Activated naive CD8-positive, alpha-beta T cell treated with anti-CD3 and anti-CD28 coated beads, Interleukin-2, amount 50 U/mL, for 24 hours (primary cell): ENCODE data around the gene NPHP4.

Experiments
- ATAC-seq: fragments of 150-1000 bp; cut with Tn5 transposase; one replicate; pipeline ENCODE4 v1.10.0; 2021
- DNase-seq: peaks from one replicate; pipeline ENCODE4 v3.0.0; 2021
- H3K27ac Mint-ChIP-seq: one replicate; pipeline ENCODE4 v1.8.0; 2021; ENCODE audit warnings: mild to moderate bottlenecking, mixed read lengths
- H3K27me3 Mint-ChIP-seq: one replicate; pipeline ENCODE4 v1.8.0; 2021; ENCODE audit warnings: mixed read lengths
- H3K36me3 Mint-ChIP-seq: one replicate; pipeline ENCODE4 v1.8.0; 2021; ENCODE audit warnings: low read depth, mixed read lengths
- H3K4me1 Mint-ChIP-seq: one replicate; pipeline ENCODE4 v1.8.0; 2021; ENCODE audit warnings: mixed read lengths
- H3K4me3 Mint-ChIP-seq: one replicate; pipeline ENCODE4 v1.8.0; 2021; ENCODE audit warnings: mild to moderate bottlenecking, moderate library complexity, mixed read lengths
- H3K9me3 Mint-ChIP-seq: one replicate; pipeline ENCODE4 v1.8.0; 2021; ENCODE audit warnings: mixed read lengths

Gene NPHP4

GRCh38 chr1:5979536-5980313 is 12.5 kb downstream of the NPHP4 start:
- H3K36me3 Mint-ChIP-seq: peaks cover 9% of the 10 kb centered on the region
- H3K4me3 Mint-ChIP-seq: no peak overlapping the region
- H3K27ac Mint-ChIP-seq: no peak overlapping the region
- no peak for DNase-seq
- peaks cover 7% of the 10 kb centered on the region for H3K4me1 Mint-ChIP-seq
- H3K9me3 Mint-ChIP-seq: no peaks in the 10 kb centered on the region
- H3K27me3 Mint-ChIP-seq: no peaks in the 10 kb centered on the region
- no peak for ATAC-seq

DNA sequence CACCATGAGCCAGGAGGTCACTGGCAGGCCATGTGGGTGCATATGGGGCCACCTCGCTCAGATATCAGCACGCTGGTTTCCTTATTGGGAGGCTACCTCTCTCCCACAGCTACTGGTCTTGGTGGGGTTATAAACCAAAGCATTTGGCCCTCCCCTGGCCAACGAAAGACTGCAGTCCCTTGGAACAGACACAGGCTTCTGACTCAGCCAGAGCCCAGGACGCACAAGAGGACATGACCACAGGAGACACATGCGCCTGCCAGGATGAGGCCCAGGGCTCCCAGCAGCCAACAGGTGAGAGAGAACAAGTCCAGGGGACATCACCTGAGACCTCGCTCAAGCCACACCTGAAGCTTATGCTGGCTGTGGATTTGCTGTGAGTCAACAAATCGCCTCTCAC is 13.8 kb downstream of the NPHP4 start:
- Mint-ChIP-seq H3K4me1 (peaks cover 7% of the 10 kb centered on the region), H3K9me3 (no peaks in the 10 kb centered on the region), H3K27ac (no peak overlapping the region), H3K4me3 (no peak overlapping the region), H3K27me3 (no peaks in the 10 kb centered on the region), H3K36me3 (peaks cover 9% of the 10 kb centered on the region)
- no peak for DNase-seq
- ATAC-seq: no peak

GRCh38 chr1:5977494-5978444 is 14.5 kb downstream of the NPHP4 start:
- Mint-ChIP-seq H3K9me3 (no peaks in the 10 kb centered on the region), H3K4me1 (peaks cover 7% of the 10 kb centered on the region), H3K27ac (peak overlapping the region; percentile 80), H3K36me3 (peaks cover 9% of the 10 kb centered on the region), H3K27me3 (no peaks in the 10 kb centered on the region), H3K4me3 (no peak overlapping the region)
- ATAC-seq: no peak
- no peak for DNase-seq

- ATAC-seq (no peak), DNase-seq (no peak)
- no peaks in the 10 kb centered on the region for H3K27me3 Mint-ChIP-seq
- H3K4me1 Mint-ChIP-seq: peaks cover 7% of the 10 kb centered on the region
- H3K36me3 Mint-ChIP-seq: peaks cover 8% of the 10 kb centered on the region
- H3K4me3 Mint-ChIP-seq: no peak overlapping the region
- H3K27ac Mint-ChIP-seq: no peak overlapping the region
- H3K9me3 Mint-ChIP-seq: no peaks in the 10 kb centered on the region
These were observed 15.3 kb downstream of the NPHP4 start for GRCh38 chr1:5976726-5977493.

DNA sequence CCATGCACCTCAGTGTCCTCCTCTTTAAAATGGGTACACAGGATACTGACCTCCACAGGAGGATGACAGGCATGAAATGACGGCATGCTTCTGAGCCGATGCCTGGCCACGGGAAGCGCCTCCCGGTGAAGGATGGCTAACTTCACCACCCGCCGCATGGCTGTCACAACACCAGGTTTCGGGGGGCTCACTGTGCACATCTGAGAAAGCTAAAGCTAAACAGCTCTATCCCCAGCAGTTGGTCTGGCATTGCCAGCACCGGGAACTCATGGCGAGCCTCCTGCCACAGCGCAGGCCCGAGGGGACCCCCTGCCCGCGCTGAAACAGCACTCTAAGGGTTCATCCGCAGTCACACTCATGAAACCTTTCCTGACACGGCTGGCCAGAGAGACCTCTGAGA is 16.0 kb downstream of the NPHP4 start:
- Mint-ChIP-seq H3K27me3 (no peaks in the 10 kb centered on the region), H3K27ac (no peak overlapping the region), H3K36me3 (peaks cover 8% of the 10 kb centered on the region), H3K4me3 (no peak overlapping the region), H3K9me3 (no peaks in the 10 kb centered on the region), H3K4me1 (peaks cover 7% of the 10 kb centered on the region)
- ATAC-seq (no peak), DNase-seq (no peak)

DNA sequence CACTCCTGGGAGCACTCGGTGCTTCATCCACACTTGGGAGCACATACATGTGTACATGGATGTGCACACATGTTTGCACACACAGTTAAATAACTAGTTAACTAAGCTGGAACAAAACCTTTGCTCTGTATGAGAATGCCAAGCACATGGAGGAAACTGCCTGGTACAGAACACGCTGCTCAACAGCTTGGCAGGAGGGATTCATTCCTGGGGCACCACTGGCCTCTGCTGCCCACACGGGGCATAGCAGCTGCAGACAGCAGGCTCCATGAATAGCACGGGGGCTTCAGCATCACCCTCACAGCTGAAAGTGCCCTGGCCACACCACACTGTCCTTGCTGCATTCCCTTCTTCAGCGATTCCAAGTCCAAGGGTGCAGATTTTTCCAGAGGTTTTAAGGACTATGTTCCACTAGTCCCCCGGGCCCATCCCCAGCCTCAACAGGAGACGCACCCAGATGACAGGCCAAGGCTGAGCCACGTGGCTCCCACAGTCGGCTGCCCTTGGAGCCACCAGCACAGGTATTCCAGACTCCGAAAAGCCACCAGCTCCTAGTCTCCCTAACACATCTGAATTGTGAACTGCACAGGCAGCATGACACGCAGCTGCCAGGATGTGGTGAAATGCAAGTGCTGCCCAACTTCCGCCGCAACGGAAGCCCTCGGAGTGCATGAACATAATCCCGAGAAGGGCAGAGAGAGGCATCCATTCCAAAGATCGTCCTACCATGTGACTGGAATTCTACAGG is 16.9 kb downstream of the NPHP4 start:
- Mint-ChIP-seq H3K4me3 (peak overlapping the region; percentile 36), H3K27me3 (no peaks in the 10 kb centered on the region), H3K36me3 (peaks cover 8% of the 10 kb centered on the region), H3K27ac (peak overlapping the region; percentile 70), H3K9me3 (no peaks in the 10 kb centered on the region), H3K4me1 (peaks cover 7% of the 10 kb centered on the region)
- peak; percentile 65 for ATAC-seq
- DNase-seq: peak; percentile 41

DNA sequence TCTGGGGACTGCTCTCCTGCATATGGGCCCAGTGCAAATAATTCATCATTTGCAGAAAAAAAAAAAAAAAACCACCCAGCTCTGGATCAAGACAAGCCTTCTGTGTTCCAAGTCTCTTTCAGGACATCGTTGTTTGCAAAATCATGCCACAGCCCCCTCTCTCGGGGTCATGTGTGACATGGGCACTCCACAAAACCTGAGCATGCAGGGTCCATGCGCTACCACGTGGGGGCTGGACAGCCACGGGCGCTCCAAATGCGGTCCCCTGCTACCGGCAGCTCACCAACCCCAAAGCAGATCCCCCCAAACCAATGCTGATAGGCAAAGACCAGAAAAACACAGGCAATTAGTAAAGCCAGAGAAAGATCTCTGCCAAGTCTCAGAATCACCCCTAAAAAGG is 17.6 kb downstream of the NPHP4 start:
- no peak overlapping the region for H3K4me3 Mint-ChIP-seq

DNA sequence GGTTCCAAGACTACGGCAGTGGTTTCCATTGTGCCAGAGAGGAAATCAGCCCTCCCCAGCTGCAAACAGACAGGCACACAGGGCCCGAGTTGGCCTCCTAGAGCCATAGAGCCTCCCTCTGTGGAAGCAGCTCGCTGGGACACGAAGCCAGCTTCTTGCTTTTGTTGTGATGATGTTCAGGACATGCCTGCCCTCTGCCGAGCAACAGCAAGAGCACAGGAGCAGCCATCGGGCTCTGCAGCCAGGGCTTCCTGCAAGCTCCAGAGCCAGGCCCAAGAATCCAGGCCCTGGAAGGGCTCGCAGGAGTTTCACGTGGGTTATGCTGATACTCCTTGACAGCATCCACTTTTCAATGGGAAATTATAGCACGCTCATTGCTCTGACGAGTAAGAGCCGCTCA is 18.5 kb downstream of the NPHP4 start:
- Mint-ChIP-seq H3K4me3 (no peak overlapping the region), H3K4me1 (peaks cover 7% of the 10 kb centered on the region), H3K27ac (no peak overlapping the region), H3K36me3 (peaks cover 8% of the 10 kb centered on the region), H3K9me3 (no peaks in the 10 kb centered on the region), H3K27me3 (no peaks in the 10 kb centered on the region)
- DNase-seq: no peak
- no peak for ATAC-seq

More for the DNA sequence above, 17.6 kb downstream of the NPHP4 start:
- Mint-ChIP-seq H3K36me3 (peaks cover 8% of the 10 kb centered on the region), H3K27me3 (no peaks in the 10 kb centered on the region), H3K9me3 (no peaks in the 10 kb centered on the region), H3K27ac (no peak overlapping the region), H3K4me1 (peaks cover 7% of the 10 kb centered on the region)
- no peak for ATAC-seq
- no peak for DNase-seq

DNA sequence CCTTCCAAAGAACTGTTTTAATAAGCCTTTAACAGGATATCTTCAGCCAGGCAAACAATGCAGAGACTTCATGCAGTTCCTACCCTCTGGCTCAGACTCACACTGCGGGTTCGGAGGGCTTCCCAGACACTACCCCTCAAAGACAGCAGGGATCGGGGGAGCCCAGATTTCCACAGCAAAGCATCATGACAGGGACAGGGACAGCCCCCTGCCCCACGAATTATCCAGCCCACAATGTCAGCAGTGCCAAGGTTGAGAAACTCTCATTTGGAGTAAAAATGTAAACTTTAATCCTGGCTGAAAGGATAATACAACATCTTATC is 20.1 kb downstream of the NPHP4 start:
- H3K27ac Mint-ChIP-seq: no peak overlapping the region
- no peaks in the 10 kb centered on the region for H3K27me3 Mint-ChIP-seq
- H3K9me3 Mint-ChIP-seq: no peaks in the 10 kb centered on the region
- no peak for ATAC-seq
- DNase-seq: no peak
- H3K4me3 Mint-ChIP-seq: no peak overlapping the region
- H3K36me3 Mint-ChIP-seq: peaks cover 5% of the 10 kb centered on the region
- peaks cover 4% of the 10 kb centered on the region for H3K4me1 Mint-ChIP-seq

GRCh38 chr1:5971471-5972197 is 20.6 kb downstream of the NPHP4 start:
- DNase-seq (no peak), ATAC-seq (no peak)
- peaks cover 2% of the 10 kb centered on the region for H3K36me3 Mint-ChIP-seq
- H3K27me3 Mint-ChIP-seq: no peaks in the 10 kb centered on the region
- H3K9me3 Mint-ChIP-seq: no peaks in the 10 kb centered on the region
- H3K4me1 Mint-ChIP-seq: peaks cover 4% of the 10 kb centered on the region
- H3K4me3 Mint-ChIP-seq: no peak overlapping the region
- H3K27ac Mint-ChIP-seq: no peak overlapping the region

- H3K9me3 Mint-ChIP-seq: no peaks in the 10 kb centered on the region
- no peak overlapping the region for H3K27ac Mint-ChIP-seq
These were observed 21.5 kb downstream of the NPHP4 start for GRCh38 chr1:5970610-5971273.

DNA sequence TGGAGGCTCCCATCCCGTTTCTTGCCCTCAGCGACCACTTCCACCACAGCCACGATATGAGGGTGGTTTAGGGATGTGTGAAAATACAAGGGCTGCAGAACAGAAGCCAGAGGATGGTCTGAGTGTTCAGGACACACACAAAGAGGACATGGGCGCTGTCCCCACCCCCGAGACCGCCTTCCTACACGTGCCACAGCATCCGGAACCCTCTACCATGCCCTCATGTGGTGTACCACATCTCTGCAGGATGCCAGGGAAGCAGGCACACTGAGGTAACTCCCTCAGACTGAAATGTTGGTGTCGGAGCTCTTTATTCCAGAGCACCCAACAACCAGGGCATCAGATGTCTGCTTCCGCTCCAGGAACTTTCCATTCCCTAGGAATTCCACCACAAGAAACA is 23.1 kb downstream of the NPHP4 start:
- no peak overlapping the region for H3K4me3 Mint-ChIP-seq
- H3K27ac Mint-ChIP-seq: no peak overlapping the region
- H3K4me1 Mint-ChIP-seq: no peaks in the 10 kb centered on the region
- H3K36me3 Mint-ChIP-seq: peaks cover 4% of the 10 kb centered on the region
- no peak for ATAC-seq
- H3K9me3 Mint-ChIP-seq: no peaks in the 10 kb centered on the region
- DNase-seq: no peak
- H3K27me3 Mint-ChIP-seq: no peaks in the 10 kb centered on the region

More at GRCh38 chr1:5970610-5971273, 21.5 kb downstream of the NPHP4 start:
- peaks cover 4% of the 10 kb centered on the region for H3K36me3 Mint-ChIP-seq
- H3K4me1 Mint-ChIP-seq: peaks cover 4% of the 10 kb centered on the region
- H3K4me3 Mint-ChIP-seq: no peak overlapping the region
- H3K27me3 Mint-ChIP-seq: no peaks in the 10 kb centered on the region
- DNase-seq: no peak
- no peak for ATAC-seq

GRCh38 chr1:5968161-5968736 is 24.0 kb downstream of the NPHP4 start:
- no peak for DNase-seq
- Mint-ChIP-seq H3K27ac (no peak overlapping the region), H3K4me1 (no peaks in the 10 kb centered on the region), H3K4me3 (no peak overlapping the region), H3K9me3 (no peaks in the 10 kb centered on the region), H3K27me3 (no peaks in the 10 kb centered on the region), H3K36me3 (peaks cover 4% of the 10 kb centered on the region)
- no peak for ATAC-seq
